Measurements from ENCODE around the gene EIF5AL1.
"Not testable (repeated sequence)": the region's sequence is repeated elsewhere in the genome, so short reads cannot be mapped to it uniquely, and the experiment has no call there.

- not testable (repeated sequence) for TF ChIP-seq CTCF, POLR2A (IDR thresholded peaks at IDR 0.05)
These were observed 4.1 kb upstream of the EIF5AL1 start for GRCh38 chr10:79508245-79508644.
